Measurements from ENCODE around the gene NR1H2.

DNA sequence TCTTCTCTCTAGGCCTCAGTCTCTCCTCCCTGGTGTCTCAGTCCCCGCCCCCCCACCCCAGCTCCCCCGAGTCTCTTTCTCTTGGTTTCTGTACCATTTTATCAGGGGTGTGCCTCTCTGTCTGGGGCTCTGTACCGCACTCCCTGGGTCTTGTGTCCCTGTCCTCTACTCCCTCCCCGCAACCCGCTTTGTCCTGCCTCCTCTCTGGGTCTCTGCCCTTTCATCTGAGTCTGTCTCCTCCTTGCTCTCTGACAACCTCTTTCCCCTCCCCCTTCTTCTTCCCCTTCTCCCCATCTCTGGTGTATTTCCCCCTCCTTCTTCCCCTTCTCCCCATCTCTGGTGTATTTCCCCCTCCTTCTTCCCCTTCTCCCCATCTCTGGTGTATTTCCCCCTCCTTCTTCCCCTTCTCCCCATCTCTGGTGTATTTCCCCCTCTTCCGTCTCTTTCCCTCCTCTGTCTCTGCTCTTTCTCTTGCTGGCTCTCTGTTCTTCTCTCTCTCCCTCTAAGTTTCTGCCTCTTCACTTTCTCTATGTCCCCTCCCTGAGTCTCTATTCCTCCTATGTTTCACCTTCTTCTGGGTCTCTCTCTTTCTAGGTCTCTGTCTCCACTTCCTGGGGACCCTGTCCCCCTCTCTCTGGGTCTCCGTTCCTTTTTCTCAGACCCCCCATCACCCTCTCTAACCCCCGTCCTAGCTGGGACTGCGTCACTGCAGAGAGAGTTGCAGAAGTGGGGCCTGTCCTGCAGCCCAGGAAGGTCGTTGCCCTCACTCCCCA, 44.9 kb upstream of the NR1H2 start:
- TF ChIP-seq, protein P1, sequence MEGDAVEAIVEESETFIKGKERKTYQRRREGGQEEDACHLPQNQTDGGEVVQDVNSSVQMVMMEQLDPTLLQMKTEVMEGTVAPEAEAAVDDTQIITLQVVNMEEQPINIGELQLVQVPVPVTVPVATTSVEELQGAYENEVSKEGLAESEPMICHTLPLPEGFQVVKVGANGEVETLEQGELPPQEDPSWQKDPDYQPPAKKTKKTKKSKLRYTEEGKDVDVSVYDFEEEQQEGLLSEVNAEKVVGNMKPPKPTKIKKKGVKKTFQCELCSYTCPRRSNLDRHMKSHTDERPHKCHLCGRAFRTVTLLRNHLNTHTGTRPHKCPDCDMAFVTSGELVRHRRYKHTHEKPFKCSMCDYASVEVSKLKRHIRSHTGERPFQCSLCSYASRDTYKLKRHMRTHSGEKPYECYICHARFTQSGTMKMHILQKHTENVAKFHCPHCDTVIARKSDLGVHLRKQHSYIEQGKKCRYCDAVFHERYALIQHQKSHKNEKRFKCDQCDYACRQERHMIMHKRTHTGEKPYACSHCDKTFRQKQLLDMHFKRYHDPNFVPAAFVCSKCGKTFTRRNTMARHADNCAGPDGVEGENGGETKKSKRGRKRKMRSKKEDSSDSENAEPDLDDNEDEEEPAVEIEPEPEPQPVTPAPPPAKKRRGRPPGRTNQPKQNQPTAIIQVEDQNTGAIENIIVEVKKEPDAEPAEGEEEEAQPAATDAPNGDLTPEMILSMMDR (IDR thresholded peaks at IDR 0.05), result no peak
- no peak for TF ChIP-seq POLR2A (IDR thresholded peaks at IDR 0.05)
